Measurements from ENCODE around the gene CMSS1.

GRCh38 chr3:100093831-100094230, 276.2 kb downstream of the CMSS1 start:
- TF ChIP-seq CTCF (IDR thresholded peaks at IDR 0.05) (no peak), POLR2A (IDR thresholded peaks at IDR 0.05) (no peak)

All from Peyer's patch (tissue), 4 donors.